ENCODE data around the gene SAMD8. TPM values are rescaled to one million over a fixed set of nuclear protein-coding genes. Genes with fewer than 3 reads are reported as not detected.
"Not testable (repeated sequence)": the region's sequence is repeated elsewhere in the genome, so short reads cannot be mapped to it uniquely, and the experiment has no call there.

The SAMD8 gene
- total and polyA plus RNA-seq, 11 donors, result 7.5 to 43.0 (median 23.4) TPM

DNA sequence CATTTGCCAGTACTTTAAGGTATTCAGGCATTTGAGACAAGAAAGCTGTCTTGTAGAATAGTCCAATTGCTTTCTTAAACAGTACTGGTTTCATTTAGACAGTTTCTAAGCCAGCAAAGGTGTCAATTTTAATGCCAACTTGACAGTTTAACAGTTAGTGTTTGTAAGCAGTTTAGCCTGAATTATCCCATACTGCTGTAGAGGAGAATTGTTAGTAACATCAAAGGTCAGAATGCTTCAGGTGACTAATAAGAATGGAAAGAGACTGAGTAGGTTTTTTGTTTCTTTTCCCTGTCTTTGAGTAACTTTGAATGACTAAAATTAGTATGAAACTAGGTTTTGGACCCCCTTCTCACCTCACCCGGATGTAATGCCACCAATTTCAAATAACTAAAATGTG, 69.6 kb downstream of the SAMD8 start:
- intact Hi-C loops (cut with DNase I), result loop anchor here in 2 of 10 donors (10.0 kb wide), 1 partner anchor 66 kb away; the partner anchor contains the start of gene SAMD8 (in 2 of the 2)
- ATAC-seq, result no peak
- Histone ChIP-seq H3K4me1 (peaks cover 0 to 25% (median 11%) of the 10 kb centered on the region in 12 donors), H3K9me3 (no peaks in the 10 kb centered on the region), H3K36me3 (peaks cover 0 to 31% (median 21%) of the 10 kb centered on the region in 9 donors), H3K27me3 (no peaks in the 10 kb centered on the region), H3K4me3 (no peak overlapping the region), H3K27ac (peak overlapping the region in 10 of 12 donors; percentile 13 to 72 (median 54))
- TF ChIP-seq, protein P1, sequence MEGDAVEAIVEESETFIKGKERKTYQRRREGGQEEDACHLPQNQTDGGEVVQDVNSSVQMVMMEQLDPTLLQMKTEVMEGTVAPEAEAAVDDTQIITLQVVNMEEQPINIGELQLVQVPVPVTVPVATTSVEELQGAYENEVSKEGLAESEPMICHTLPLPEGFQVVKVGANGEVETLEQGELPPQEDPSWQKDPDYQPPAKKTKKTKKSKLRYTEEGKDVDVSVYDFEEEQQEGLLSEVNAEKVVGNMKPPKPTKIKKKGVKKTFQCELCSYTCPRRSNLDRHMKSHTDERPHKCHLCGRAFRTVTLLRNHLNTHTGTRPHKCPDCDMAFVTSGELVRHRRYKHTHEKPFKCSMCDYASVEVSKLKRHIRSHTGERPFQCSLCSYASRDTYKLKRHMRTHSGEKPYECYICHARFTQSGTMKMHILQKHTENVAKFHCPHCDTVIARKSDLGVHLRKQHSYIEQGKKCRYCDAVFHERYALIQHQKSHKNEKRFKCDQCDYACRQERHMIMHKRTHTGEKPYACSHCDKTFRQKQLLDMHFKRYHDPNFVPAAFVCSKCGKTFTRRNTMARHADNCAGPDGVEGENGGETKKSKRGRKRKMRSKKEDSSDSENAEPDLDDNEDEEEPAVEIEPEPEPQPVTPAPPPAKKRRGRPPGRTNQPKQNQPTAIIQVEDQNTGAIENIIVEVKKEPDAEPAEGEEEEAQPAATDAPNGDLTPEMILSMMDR (IDR thresholded peaks at IDR 0.05), result no peak
- no peak for TF ChIP-seq POLR2A (IDR thresholded peaks at IDR 0.05)
- 85 to 93% (median 91%) methylated on average over 1 of the region's 1 CpG for WGBS, 4 donors
- DNase-seq, result no peak

DNA sequence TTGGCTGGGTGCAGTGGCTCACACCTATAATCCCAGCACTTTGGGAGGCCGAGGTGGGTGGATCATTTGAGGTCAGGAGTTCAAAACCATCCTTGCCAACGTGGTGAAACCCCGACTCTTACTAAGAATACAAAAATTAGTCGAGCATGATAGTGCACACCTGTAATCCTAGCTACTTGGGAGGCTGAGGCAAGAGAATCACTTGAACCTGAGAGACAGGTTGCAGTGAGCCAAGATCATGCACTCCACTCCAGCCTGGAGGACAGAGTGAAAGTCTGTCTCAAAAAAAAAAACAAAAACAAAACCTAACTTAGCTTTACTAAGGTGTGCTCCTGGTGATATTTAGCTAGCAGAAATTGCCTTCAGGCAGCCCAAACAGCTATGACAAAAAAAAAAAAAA, 74.9 kb downstream of the SAMD8 start:
- H3K27ac ChIP-seq, result no peak overlapping the region
- H3K36me3 ChIP-seq, result peaks cover 0 to 8% (median 0%) of the 10 kb centered on the region in 9 donors
- H3K9me3 ChIP-seq, result no peaks in the 10 kb centered on the region
- DNase-seq (no peak), ATAC-seq (no peak)
- no peak overlapping the region for H3K4me3 ChIP-seq
- intact Hi-C loops (cut with DNase I), result loop anchor here in 5 of 10 donors (5.0 to 10.0 kb wide), 3 partner anchors 46 to 74 kb away; partner anchors contain the start of gene SAMD8 (in 3 of the 5)
- TF ChIP-seq POLR2A (IDR thresholded peaks at IDR 0.05), result no peak
- TF ChIP-seq, protein P1 (IDR thresholded peaks at IDR 0.05), result no peak
- 75 to 81% (median 77%) methylated on average over 4 of the region's 4 CpGs for WGBS, 4 donors
- peaks cover 0 to 16% (median 3%) of the 10 kb centered on the region in 12 donors for H3K4me1 ChIP-seq
- no peaks in the 10 kb centered on the region for H3K27me3 ChIP-seq

DNA sequence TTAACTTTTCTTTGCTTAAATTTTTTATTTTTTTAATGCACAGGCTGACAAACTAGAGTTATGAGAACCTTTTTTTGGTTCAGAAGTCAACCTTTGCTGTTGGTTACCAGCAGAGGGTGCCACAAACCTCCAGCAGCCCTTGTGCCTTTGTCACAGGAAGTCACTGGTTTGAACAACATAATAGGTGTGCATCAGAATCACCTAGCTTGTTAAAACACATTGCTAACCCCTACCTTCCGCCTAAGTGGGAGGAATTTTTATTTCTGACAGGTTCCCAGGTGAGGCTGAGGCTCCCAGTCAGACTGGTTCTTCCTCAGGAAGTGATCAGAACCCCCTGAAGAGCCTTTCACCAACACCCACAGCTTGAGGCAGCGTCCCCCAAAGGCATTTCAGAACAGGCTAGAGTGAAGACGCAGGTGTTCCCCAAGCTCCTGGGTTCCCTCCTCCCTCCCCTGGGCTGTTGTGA, 76.5 kb downstream of the SAMD8 start:
- Histone ChIP-seq H3K4me3 (no peak overlapping the region), H3K9me3 (no peaks in the 10 kb centered on the region), H3K36me3 (peaks cover 0 to 2% (median 0%) of the 10 kb centered on the region in 9 donors), H3K27ac (no peak overlapping the region), H3K27me3 (no peaks in the 10 kb centered on the region), H3K4me1 (peaks cover 0 to 24% (median 10%) of the 10 kb centered on the region in 12 donors)
- TF ChIP-seq, protein P1 (IDR thresholded peaks at IDR 0.05), result peak; percentile 51 to 79 (median 69)
- TF ChIP-seq POLR2A (IDR thresholded peaks at IDR 0.05), result no peak
- ATAC-seq (peak in 3 of 4 donors; percentile 32 to 57 (median 52)), DNase-seq (peak in 4 of 5 donors; percentile 40 to 47 (median 44))
- WGBS, 4 donors, result 72 to 84% (median 77%) methylated on average over 3 of the region's 3 CpGs
- intact Hi-C loops (cut with DNase I), result loop anchor here (1.0 to 10.0 kb wide), 9 partner anchors 22 to 76 kb away; partner anchors contain the start of genes SAMD8 (in 3 of the 10), COMTD1 (in 2 of the 10) and VDAC2 (in 1 of the 10)

DNA sequence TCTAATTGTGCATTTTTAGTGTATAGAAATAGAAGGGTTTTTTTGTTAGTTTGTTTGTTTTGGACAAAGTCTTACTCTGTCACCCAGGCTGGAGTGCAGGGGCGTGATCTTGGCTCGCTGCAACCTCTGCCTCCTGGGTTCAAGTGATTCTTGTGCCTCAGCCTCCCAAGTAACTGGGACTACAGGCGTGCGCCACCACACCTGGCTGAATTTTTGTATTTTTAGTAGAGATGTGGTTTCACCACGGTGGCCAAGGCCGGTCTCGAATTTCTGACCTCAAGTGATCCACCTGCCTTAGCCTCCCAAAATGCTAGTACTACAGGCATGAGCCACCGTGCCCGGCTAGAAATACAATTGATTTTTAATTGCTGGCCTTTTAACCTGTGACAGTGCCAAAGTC, 77.1 kb downstream of the SAMD8 start:
- not testable (repeated sequence) for H3K36me3 ChIP-seq, H3K9me3 ChIP-seq, DNase-seq, H3K27ac ChIP-seq, H3K4me3 ChIP-seq, ATAC-seq, H3K27me3 ChIP-seq
- WGBS, 4 donors, result 93 to 96% (median 95%) methylated on average over 9 of the region's 9 CpGs
- H3K4me1 ChIP-seq, result peaks cover 0 to 24% (median 10%) of the 10 kb centered on the region in 12 donors
- intact Hi-C loops (cut with DNase I), result loop anchor here (1.0 to 10.0 kb wide), 9 partner anchors 22 to 76 kb away; partner anchors contain the start of genes SAMD8 (in 3 of the 10), COMTD1 (in 2 of the 10) and VDAC2 (in 1 of the 10)

Data from heart left ventricle (tissue), 16 donors.